CD4-positive, alpha-beta T cell treated with Interleukin-15 for 1 hour (primary cell): ENCODE data around the gene PRR9.

Experiments used
- DNase-seq: peaks from one replicate; pipeline ENCODE4 v3.0.0-alpha.2; 2020

The PRR9 gene

DNA sequence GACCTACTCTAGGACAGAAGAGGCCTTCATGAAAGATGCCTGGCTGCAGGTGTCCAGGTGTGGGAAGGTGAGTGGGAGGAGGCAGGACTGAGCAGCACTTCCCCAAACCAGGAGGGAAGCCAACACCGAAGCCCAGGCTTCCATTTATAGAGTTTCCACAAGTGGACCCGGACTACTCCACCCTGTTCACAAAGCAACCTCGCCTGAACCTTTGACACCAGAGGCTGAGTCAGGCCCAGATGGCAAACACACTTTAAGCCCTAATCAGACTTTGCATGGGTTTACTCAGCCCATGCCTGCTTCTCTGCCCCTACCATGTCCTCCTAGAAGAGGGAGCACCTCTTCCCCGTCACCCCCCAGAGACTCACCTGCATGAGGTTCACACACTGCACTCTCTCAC is 14.0 kb downstream of the PRR9 start:
- no peak for DNase-seq

DNA sequence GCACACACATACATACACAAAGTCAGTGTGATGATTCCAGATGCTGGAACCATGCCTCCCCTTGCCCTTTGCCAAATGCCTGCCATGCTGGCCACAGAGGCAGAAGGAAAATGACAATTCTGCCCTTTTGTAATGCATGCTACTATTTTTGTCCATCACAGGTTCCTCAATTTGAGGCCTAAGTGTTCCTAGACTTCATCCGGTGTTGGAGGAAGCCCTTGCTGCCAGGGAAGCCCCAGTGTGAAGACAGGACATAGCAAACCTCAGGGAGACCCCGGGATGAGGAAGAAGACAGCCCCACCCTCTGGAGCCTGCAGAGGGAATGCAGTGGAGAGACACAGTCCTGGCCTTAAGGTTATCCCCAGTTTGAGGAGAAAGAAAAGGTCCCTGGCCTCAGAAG is 14.4 kb downstream of the PRR9 start:
- DNase-seq = no peak

DNA sequence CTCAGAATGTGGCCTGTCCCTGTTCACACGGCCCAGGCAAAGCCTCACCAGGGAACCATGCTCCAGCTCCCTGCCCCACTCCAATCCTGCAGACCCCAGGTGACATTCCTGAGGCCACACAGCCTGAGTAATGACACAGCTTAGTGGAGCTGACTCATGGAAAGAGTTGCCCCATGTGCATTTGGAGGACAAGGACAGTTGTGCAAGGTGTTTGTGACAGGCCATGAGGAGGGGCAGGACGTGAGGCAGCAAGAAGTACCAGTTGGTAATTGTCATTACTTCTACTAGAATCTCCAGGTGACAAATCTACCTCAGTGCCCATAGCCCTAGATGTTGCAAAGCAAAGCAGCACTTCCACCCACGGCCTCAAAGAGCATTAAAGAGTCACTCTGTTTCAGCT is 15.2 kb downstream of the PRR9 start:
- DNase-seq = no peak

DNA sequence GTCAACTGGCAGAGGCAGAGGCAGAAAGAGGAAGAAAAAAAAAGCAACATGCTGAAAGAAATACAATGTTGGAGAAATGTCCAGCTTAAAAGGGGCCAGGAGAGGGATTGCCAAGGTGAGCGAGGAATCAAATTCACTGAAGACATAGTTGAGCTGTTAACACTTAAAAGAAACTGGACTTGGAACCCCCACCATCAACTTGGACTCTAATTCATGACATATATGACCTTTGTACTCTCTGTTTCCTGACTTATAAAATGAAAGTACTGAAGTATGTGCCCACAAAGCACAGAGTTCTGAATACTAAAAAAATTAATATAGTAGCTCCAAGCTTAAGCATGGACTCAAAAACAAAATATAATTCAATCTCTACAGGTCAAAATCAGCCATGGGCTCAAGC is 16.1 kb downstream of the PRR9 start:
- DNase-seq = no peak

DNA sequence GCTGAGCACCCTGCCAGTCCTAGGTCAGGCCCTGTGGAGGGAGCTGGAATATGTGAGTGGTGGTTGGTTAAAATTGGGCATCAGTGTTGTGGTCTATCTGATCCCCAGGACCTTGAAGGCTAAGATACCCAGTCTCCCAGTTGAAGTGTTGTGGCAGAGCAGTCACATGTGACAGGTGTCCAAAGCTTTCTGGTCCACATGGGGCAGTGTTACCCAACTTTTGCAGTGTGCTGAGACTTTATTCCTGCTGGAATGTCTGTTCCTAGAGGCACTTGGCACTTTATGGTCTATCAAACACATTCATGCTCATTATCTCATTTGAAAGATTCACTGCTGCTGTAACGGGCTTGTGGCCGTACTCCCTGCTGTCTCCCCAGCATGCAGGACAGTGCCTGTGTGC is 21.1 kb downstream of the PRR9 start:
- DNase-seq = no peak

DNA sequence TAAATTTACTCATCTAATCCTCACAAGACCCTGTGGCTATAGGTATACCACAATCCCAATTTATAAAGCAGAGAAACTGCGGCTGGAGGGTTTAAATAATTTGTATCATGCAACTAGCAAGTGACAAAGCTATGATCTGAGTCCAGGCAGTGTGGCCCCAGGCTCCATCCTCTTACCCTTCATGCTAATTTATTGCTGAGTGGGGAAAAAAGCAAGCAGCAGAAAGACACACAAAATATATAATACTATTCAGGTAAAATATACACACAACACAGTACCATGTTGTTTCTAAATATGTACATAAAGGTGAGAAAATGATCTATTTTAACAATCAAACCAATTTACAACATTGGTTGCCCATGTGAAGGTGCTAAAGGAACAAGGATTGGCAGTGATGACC is 24.8 kb downstream of the PRR9 start:
- DNase-seq = no peak

DNA sequence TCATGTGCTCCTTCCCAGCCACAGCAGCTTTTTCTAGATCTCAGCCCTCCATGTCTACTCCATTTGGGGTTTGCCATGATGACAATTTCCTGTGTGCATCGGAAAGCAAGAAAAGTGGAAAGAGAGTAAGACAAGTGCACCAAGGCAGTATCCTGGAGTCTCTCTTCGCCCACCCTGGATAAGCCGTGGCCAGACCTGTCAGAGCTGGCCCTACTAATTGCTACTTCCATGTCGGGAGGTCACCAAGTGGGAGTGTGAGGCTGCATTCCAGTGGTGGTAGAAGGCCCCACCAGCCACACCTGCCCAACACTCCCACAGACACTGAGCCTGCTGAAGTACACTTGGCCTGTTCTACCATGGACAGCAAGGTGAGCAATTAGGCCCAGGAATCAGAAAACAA is 28.1 kb downstream of the PRR9 start:
- DNase-seq = no peak

DNA sequence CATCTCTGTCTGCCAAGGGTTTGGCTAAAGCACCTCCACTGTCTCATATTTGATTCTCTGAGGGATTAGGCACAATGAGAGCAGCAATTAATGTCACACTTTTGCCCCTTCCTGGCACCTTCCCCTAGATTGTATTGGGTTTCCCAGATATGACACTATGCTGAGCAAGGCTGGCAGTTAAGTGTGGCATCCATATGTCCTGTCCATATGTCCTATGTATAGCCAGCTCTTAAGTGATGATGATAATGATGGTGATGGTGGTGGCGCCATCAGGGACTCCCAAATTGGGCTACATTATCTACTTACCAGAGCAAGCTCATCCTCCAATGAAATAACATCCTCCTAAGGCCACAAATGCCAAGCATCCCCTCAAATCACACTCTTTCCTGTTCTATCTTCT is 28.6 kb downstream of the PRR9 start:
- DNase-seq = no peak

DNA sequence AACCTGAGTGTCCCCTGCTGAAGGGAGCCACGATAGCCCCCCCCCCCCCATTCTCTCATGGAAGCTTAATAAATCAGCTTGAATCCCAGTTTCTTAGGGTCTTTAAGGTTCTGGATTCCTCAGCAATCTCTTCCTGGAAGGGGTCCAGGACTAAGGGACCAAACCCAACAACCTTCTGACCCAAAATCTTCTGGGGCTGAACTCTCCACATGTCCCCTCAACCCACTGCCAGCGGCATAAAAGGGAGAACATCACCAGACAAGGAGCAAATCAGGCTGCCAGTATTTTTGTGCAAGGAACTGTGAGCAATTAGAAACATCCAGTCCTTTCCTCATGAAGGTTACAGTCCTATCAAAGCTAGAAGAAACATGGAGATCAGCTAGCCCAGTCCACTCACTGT is 29.4 kb downstream of the PRR9 start:
- DNase-seq = no peak

DNA sequence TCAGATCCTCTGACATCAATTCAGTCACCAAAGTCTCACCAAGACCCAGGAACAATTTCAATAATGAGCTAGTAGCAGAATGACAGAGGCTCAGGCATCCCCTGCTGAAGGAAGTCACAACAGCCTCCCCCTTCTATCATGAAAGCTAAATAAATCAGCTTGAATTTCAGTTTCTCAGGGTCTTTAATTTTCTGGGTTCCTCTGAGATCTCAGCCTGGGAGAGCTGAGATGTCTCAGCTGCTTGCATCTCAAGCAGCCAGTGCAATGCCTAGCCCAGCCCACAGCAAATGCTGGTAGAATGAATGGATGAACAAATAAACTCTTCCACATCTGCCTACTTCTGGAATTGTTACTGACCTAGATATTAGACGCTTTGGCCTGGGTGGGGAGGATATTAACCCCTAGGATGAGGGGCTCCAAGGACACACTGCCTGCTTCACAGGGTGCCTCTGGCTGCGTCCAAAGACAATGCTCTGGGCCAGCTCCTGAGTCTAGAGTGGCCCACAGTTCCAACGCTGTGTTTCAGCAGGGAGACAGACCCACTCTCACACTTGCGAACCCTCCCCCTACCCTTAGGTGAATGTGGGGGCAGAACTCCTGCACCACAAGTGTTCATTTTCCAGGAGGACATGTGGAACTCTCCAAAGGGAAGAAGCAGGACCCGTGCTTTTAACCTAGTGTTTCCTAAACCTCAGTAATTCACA is 30.9 kb downstream of the PRR9 start:
- DNase-seq = no peak

DNA sequence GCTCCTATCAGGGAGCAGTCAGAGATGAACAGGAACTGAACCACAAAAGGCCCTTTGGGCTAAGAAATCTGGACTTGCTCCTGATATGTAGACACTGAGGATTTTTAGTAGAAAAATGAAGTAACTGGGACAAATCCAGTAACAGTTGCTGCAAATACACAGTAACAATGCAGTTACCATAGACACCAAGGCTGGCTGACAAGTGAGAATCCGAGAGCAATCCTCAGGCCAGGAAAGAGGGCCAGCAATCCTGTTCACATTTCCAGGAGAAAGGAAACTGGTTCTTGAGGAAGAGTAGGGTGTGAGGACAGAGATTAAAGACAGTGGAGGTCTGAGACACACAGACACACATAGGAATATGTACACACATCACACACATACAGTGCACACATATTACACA is 32.8 kb downstream of the PRR9 start:
- DNase-seq = no peak

DNA sequence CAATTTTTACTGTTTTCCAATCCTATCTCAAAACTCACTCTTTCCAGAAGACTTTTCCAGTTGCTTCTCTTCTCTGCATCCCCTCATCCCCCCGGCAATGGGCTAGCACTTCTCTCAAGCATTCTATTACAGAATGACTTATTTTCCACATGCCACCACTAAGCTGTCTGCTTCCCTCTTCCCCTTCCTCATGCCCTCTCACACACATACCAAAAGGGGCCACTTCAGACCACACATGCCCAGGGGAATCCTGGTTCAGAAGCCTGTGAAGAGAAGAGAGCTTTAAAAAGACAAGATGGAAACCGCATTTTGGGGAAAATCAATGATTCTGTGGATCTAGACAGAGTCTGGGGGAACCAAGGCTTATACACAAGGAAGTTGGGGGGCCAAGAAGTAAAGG is 33.7 kb downstream of the PRR9 start:
- DNase-seq = no peak

DNA sequence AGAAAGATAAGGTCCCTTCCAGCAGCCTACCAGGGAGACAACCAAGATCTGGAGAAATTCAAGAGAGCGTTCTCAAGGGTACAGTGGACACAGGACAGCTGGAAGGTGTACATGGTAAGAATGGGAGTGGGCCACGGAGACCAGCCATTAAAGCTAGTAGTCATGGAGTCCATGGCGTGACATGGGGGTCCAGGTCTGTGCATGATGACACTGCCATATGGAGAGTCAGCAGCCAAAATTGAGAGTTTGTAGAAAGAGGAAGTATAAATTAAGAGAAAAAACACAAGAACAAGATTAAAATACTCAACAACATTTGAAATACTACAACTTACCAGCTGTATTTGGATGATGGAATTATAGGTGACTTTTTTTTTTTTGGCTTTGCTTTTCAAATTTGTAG is 34.2 kb downstream of the PRR9 start:
- no peak for DNase-seq

DNA sequence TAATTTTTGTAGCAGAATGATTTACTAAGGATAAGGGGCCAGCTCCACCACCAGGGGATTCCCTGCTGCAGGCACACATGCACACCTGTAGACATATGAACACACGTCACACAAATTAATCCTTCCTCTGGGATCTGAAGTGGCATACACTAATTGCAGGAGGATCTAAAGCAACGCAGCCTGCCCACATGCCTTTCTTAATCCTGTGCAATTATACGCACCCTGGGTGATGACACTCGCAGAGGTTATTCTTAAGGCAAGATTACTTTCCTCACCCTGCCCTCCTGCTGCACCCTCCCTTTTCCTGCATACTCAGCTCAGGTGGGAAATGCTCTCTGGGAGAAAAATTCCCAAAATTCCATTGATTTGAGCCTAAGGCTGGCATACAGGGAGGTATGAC is 34.6 kb downstream of the PRR9 start:
- no peak for DNase-seq

DNA sequence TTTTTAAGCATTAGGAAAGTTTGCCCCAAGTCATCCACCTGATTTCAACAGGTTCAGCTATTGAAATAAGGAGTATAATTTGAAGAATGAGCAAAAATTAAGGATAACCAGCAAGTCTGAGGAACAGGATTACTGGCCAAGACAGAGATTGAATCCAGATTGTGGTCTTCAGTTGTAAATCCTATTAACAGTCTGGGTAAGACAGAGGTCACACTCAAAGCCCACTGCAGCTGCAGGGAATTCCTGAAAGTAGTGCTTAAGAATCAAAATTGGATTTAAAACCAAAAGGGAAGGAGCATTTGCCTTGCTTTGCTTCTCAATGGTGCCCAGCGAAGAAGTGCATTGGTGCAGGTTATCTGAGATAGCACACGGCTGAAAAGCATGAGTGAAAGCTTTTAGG is 35.7 kb downstream of the PRR9 start:
- DNase-seq = no peak

DNA sequence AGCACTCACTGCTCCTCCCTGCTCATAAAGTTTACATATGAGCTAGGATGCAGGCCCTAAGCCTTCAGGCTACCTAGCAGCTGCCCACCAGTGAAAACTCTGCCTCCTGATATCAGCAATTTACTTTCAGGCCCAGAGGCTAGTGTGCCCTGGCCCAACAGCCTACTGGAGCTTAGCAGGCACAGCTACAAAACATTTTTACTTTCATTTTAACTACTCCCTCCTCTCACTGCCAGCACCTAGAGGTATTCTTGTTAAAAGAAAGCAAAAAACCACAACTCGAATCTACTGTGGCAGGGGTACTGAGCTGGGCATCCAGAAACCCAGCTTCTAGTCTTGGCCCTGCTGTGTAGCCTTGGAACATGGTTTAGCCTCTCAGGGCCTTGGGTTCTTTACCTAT is 36.3 kb downstream of the PRR9 start:
- DNase-seq = no peak

DNA sequence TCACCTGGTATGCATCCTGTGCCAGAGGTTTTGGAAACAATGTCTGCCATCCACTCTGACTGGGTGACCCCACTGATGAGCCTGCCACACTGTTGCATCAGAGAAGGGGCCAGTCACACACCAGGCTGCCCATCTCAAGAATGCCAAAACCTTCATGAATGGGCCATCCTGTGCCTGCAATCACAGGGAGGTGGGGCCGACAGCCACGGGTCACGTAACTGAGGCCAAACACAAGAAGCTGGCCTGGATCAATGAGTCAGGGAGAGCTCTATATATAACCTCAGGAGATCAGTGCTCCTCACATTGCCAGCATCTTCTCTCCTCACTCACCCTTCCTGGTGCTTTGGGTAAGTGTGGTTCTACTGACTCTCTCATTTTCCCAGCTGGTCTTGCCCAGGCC is 42.0 kb downstream of the PRR9 start, which contains the start of gene LORICRIN:
Gene LORICRIN (plus strand): TSS at position 301 of the 400 bp plus-strand sequence. CDS start 1,263 bp downstream, outside the sequence.
- DNase-seq = no peak

DNA sequence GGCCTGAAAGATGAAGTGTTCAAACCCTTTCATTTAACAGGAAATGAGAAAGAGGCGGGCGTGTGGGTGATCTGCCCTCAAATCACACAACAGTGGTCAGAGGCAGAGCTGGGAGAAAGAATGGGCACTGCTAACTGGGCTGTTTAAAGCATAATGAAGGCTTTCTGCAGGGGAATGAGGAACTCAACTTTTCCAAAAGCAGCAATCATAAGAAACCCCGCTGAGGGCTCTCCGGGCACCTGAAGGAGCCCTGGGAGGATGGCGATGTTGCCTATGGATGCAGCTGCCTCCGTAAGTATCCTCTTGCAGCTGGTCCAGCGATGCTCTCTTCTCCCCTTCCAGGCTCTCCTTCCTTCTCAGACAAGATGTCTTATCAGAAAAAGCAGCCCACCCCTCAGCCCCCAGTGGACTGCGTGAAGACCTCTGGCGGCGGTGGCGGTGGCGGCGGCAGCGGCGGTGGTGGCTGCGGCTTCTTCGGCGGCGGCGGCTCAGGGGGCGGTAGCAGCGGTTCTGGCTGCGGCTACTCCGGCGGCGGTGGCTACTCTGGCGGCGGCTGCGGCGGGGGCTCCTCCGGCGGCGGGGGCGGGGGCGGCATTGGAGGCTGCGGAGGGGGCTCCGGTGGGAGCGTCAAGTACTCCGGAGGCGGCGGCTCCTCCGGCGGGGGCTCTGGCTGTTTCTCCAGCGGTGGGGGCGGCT is 43.3 kb downstream of the PRR9 start:
- DNase-seq = no peak

DNA sequence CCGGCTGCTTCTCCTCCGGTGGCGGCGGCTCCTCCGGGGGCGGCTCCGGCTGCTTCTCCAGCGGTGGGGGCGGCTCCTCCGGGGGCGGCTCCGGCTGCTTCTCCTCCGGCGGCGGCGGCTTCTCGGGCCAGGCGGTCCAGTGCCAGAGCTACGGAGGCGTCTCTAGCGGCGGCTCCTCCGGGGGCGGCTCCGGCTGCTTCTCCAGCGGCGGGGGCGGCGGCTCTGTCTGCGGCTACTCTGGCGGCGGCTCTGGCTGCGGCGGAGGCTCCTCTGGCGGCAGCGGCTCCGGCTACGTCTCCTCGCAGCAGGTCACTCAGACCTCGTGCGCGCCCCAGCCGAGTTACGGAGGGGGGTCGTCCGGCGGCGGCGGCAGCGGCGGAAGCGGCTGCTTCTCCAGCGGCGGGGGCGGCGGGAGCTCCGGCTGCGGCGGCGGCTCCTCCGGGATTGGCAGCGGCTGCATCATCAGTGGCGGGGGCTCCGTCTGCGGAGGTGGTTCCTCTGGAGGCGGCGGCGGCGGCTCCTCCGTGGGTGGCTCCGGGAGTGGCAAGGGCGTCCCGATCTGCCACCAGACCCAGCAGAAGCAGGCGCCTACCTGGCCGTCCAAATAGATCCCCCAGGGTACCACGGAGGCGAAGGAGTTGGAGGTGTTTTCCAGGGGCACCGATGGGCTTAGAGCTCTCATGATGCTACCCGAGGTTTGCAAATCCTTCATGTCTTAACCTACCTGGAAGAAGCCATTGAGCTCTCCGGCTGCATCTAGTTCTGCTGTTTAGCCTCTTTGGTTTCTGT is 44.1 kb downstream of the PRR9 start:
- DNase-seq = no peak

DNA sequence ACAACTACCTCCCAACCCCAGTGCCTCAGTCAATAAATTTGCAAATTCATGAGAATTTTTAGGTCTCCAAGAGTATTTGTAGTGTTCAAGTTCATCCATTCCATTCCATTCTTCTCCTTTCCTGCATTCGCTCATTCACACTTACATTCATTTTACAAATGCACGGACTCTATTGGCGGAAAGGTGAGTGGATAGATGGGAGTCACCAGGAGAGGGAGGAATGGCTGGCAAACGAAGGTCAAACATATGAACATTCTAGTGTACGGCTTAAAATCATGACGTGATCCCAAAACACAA is 44.6 kb downstream of the PRR9 start:
- DNase-seq = no peak

DNA sequence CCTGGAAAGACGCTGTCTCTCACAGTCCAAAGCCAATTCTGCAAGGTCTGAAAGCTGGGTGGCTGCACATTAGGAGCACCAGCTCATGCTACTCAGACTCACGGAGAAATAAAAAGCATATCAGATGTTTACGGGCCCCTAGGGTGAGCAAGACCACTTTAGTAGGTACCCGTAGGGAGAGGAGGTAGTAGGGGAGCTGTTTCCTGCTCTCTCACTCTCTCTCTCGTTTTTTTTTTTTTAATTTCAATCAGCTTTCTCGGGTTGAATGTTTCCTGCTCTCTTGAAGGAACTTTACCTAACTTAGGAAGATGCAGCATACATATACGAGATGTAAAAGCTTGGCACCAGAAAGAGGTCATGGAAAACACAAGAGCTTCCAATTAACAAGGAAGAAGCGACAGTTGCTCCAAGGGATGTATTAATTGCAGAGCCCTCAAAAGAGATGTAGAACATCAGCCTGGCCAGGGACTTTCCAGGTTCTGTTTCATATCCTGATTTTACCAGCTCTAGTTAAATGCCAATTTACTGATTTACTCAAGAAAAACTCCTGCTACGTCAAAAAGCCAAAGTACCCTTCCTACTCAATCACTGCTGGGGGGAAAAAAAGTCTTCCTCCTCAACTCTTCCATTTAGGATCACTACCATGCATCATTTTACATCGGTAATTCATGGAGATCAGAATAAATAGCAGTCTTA is 45.2 kb downstream of the PRR9 start:
- no peak for DNase-seq

DNA sequence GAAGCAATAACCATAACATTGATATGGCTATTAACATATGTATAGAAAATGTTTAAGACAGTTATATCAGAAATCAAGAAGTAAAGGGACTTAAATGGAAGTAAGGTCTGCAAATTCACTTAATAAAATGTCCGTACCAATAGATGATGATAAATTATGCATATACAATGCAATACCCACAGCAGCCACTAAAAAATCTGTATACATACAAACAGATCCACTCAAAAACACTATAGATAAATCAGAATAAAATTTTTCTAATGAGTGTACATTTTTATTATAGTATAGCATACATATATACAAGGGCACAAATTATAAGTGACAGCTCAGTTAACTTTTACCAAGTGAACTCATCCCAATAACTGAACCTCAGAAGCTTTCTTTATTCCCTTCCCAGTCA is 48.1 kb downstream of the PRR9 start:
- no peak for DNase-seq
